Ishikawa (cell line): ENCODE results near the gene ING5.

Experiments
- CEBPB ChIP-seq: IDR thresholded peaks from 2 replicates; pipeline ENCODE4 v1.6.1; 2012
- CREB1 ChIP-seq: IDR thresholded peaks from 2 replicates; pipeline ENCODE4 v1.6.1; 2012; ENCODE audit warnings: low read depth
- EGR1 ChIP-seq: IDR thresholded peaks from 2 replicates; pipeline ENCODE4 v1.6.1; 2012
- EP300 ChIP-seq: IDR thresholded peaks from 2 replicates; pipeline ENCODE4 v1.6.1; 2012; ENCODE audit warnings: borderline replicate concordance
- FOXM1 ChIP-seq: IDR thresholded peaks from 2 replicates; pipeline ENCODE4 v1.6.1; 2012; ENCODE audit warnings: low read depth, borderline replicate concordance
- RAD21 ChIP-seq: IDR thresholded peaks from 2 replicates; pipeline ENCODE4 v1.6.1; 2012; ENCODE audit warnings: low read depth
- TAF1 ChIP-seq: IDR thresholded peaks from 2 replicates; pipeline ENCODE4 v1.6.1; 2012; ENCODE audit warnings: low read depth, mild to moderate bottlenecking
- TCF12 ChIP-seq: IDR thresholded peaks from 2 replicates; pipeline ENCODE4 v1.6.1; 2012; ENCODE audit warnings: low read depth
- TEAD4 ChIP-seq: IDR thresholded peaks from 2 replicates; pipeline ENCODE4 v1.6.1; 2012
- YY1 ChIP-seq: IDR thresholded peaks from 2 replicates; pipeline ENCODE4 v1.6.1; 2012; ENCODE audit warnings: low read depth
- ZBTB7A ChIP-seq: IDR thresholded peaks from 2 replicates; pipeline ENCODE4 v1.6.1; 2012; ENCODE audit warnings: low read depth
- TF ChIP-seq, protein P1 (sequence below): IDR thresholded peaks from 2 replicates; pipeline ENCODE4 v1.6.1; 2012; ENCODE audit warnings: low read depth, mild to moderate bottlenecking
- TF ChIP-seq, protein P2 (sequence below): IDR thresholded peaks from 2 replicates; pipeline ENCODE4 v1.6.1; 2012
- TF ChIP-seq, protein P3 (sequence below): IDR thresholded peaks from 2 replicates; pipeline ENCODE4 v1.6.1; 2012

ING5 gene

DNA sequence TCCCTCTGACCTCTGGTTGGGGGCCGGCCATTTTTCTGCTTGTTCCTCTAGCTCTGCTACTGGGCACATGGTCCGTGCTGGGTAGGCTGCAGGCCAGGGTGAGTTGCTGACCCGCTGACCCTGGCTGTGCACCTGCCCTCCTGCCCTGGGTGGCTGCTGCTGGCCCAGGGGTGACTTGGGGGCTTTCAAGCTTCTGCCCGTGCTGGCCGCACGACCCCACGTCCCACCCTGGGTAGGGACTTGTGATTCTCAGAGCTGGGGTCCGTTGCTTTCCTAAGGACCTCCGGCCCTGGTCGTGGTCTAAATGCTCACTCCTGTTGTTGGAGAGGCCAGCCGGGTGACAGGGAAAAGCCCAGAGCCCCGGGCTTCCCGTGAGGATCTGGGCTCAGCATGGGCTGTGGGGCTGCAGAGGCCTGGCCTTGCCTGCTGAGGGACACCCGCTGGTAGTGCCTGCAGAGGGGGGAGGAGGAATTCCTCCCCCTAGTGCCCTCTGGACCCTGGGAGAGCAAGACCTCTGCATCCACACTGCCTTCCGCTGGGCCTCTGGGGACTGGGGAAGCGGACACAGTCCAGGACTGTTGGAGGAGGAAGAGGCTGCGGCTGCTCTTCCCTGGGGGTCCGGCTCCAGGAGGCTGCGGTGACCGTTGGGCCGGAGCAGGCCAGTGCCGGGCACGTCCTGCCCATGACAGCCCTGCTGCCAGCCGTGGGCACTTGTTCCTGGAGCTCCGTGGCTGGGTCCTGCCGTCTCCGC lies 68.5 kb downstream of the ING5 start:
- TF ChIP-seq FOXM1, result no peak
- TF ChIP-seq ZBTB7A, result no peak
- TF ChIP-seq TEAD4, result no peak
- TF ChIP-seq, protein P1, sequence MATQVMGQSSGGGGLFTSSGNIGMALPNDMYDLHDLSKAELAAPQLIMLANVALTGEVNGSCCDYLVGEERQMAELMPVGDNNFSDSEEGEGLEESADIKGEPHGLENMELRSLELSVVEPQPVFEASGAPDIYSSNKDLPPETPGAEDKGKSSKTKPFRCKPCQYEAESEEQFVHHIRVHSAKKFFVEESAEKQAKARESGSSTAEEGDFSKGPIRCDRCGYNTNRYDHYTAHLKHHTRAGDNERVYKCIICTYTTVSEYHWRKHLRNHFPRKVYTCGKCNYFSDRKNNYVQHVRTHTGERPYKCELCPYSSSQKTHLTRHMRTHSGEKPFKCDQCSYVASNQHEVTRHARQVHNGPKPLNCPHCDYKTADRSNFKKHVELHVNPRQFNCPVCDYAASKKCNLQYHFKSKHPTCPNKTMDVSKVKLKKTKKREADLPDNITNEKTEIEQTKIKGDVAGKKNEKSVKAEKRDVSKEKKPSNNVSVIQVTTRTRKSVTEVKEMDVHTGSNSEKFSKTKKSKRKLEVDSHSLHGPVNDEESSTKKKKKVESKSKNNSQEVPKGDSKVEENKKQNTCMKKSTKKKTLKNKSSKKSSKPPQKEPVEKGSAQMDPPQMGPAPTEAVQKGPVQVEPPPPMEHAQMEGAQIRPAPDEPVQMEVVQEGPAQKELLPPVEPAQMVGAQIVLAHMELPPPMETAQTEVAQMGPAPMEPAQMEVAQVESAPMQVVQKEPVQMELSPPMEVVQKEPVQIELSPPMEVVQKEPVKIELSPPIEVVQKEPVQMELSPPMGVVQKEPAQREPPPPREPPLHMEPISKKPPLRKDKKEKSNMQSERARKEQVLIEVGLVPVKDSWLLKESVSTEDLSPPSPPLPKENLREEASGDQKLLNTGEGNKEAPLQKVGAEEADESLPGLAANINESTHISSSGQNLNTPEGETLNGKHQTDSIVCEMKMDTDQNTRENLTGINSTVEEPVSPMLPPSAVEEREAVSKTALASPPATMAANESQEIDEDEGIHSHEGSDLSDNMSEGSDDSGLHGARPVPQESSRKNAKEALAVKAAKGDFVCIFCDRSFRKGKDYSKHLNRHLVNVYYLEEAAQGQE, result no peak
- no peak for TF ChIP-seq CREB1
- TF ChIP-seq, protein P2, sequence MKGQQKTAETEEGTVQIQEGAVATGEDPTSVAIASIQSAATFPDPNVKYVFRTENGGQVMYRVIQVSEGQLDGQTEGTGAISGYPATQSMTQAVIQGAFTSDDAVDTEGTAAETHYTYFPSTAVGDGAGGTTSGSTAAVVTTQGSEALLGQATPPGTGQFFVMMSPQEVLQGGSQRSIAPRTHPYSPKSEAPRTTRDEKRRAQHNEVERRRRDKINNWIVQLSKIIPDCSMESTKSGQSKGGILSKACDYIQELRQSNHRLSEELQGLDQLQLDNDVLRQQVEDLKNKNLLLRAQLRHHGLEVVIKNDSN, result no peak

DNA sequence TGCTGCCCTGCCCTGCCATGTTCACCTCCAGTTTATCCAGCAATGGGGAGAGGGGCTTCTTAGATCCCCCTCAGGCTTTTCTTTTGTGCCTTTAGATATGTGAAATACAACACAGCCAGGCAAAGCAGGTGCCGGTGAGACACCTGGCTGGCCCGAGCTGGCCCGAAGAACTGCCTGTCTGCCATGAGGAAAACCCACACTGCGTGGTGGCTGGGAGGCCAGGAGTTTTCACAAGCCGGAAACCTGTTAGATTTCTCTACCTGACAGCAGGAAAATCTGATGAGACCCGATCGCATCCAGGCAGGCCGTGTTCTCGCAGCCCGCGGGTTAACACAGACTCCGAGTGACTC lies 69.1 kb downstream of the ING5 start:
- no peak for TF ChIP-seq TEAD4
- no peak for TF ChIP-seq TCF12
- TF ChIP-seq, protein P3, sequence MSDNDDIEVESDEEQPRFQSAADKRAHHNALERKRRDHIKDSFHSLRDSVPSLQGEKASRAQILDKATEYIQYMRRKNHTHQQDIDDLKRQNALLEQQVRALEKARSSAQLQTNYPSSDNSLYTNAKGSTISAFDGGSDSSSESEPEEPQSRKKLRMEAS, result no peak
- no peak for TF ChIP-seq EGR1
- no peak for TF ChIP-seq CREB1
- TF ChIP-seq EP300, result no peak
- TF ChIP-seq, protein P1, result no peak
- no peak for TF ChIP-seq TAF1
- TF ChIP-seq YY1, result no peak

DNA sequence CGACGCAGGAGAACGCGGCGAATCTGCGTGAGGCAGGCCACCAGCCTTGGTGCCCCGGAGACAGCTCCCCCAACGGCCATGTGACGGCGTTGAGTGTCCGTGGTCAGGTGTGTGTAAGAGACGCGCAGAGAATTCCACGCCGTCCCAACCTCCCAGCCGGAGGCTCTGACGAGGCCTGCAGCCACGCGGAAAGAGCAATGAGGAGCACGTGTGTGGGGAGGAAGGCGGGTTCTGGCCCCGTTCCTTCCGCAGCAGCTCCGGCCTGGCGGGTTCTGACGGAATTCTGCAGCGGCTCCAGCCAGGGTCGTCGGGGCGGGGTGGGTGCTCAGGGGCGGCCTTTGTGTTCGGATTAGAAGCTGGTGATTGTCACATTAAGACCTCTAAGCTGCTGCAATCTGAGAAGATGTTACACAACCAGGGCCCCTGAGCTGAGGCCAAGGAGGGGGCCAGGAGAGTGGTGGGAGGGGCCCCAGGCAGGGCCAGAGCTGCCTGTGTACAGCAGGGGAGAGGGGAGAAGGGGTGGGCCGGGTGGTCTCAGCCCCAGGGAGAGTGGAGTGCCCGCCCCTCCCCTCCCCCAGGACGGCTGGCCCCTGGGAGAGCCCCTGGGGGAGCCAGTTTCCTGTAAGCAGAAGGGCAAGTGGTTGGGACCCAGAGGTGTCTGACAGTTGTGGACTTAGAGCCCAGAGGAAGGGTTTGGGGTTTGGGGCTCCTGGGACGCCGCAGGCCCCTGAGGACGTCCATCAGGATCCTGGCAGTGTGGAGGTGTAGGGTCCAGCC lies 69.6 kb downstream of the ING5 start:
- TF ChIP-seq YY1 (no peak), CEBPB (peak; percentile 87)

DNA sequence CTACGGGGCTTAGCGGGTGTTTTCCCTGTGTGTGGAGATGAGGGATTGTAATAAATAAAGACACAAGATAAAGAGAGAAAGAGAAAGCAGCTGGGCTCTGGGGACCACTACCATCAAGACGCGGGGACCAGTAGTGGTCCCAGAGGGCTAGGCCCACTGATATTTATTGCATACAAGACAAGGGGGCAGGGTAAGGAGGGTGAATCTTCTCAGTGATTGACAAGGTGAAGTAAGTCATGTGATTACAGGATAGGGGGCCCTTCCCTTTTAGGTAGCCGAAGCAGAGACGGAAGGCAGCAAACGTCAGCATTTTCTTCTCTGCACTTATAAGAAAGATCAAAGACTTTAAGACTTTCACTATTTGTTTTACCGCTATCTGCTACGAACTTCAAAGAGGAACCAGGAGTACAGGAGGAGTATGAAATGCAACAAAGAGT lies 70.2 kb downstream of the ING5 start:
- TF ChIP-seq, protein P1, result no peak
- TF ChIP-seq TCF12 (no peak), TEAD4 (no peak)

DNA sequence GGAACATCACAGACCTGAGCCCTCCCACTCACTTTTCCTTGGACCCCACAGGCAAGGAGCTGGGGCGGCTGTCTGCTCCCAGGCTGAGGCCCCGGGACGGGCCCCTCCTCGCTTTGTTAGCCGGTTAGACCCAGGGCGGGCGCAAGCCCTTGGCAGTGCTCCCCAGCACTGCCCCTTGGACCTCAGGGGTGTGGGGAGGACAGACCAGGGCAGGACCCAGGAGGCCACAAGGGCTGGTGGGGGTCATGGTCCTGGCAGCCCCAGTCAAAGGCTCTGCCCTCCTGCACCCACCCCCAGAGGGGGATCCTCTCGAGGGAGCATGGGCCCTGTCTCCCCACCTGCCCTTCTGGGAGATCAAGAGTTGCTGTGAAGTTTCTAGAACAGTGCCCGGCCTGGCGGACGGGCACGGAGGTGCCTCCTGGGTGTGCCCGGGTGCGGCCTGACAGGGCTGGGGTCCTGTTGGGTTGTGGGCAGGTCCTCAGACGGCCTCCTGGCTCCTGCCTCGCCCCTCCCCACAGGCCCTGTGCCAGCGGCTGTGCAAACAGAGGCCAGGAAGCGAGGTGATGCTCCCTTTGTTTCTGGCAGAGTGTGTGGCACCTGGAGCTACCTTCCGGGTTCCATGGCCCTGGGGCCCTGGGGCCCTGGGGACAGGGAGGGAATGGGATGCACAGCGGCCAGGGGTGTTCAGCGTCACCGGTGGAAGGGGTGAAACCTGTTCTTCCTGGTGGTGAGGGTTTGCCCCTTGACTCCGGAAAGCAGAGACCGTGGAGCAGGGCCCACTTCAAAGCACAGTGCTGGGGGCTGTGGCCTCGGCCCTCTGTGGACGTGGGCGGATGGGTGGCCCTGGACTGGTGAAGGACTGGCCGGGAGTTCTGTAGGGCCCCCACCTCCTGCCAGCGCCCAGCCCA lies 71.9 kb downstream of the ING5 start:
- 0 out of 2 replicates have a peak, but pooled peaks have one; percentile 27 for TF ChIP-seq EGR1
- TF ChIP-seq, protein P1, result no peak
- no peak for TF ChIP-seq RAD21
